SK-N-SH (cell line): Measurements from ENCODE around the gene KCNB1. TPM values are rescaled to one million over a fixed set of nuclear protein-coding genes. Genes with fewer than 3 reads are reported as not detected.

Source experiments
- CTCF ChIA-PET: fragments of 300-600, 350-600 bp; formaldehyde crosslinking; extraction: SDS; loops from one replicate; lab custom pipeline; 2021; lab: Yijun Ruan, JAX
- POLR2A ChIA-PET: fragments of 350-600 bp; sonication (Branson Sonifier 250); formaldehyde crosslinking; extraction: SDS; loops from one replicate; lab custom pipeline; 2020; ENCODE audit warnings: antibody characterized with exemption, inconsistent platforms; lab: Yijun Ruan, JAX
- DNase-seq: peaks from one replicate; pipeline ENCODE4 v3.0.0; 2012
- H2AFZ ChIP-seq: fragments of 200-600 bp; sonication (generic); 2 replicates; pipeline ENCODE4 v1.8.1; 2016; ENCODE audit warnings: antibody characterized with exemption, mild to moderate bottlenecking, low read depth
- H3F3A ChIP-seq: fragments of 200-600 bp; sonication (generic); replicated peaks from 2 replicates; pipeline ENCODE3; 2016; ENCODE audit warnings: antibody characterized with exemption, mild to moderate bottlenecking; ENCODE audit not compliant: insufficient read depth
- H3K27ac ChIP-seq, 2 experiments: fragments of 200-500 bp in 1 of 2; fragments of 200-600 bp in 1 of 2; sonication (Bioruptor generic) in 1 of 2; sonication (generic), shearing (Covaris generic) in 1 of 2; 2 replicates each; pipeline versions ENCODE4 v1.5.1 to v1.6.1; 2014 to 2016; ENCODE audit warnings: low read depth in 2 of 2, inconsistent platforms in 1 of 2, low read length in 1 of 2, mild to moderate bottlenecking in 1 of 2, mixed read lengths in 1 of 2
- H3K27me3 ChIP-seq: fragments of 200-600 bp; sonication (generic), shearing (Covaris generic); 2 replicates; pipeline ENCODE4 v1.6.1; 2016; ENCODE audit warnings: mixed run types; ENCODE audit not compliant: insufficient read depth
- H3K36me3 ChIP-seq, 2 experiments: fragments of 200-500 bp in 1 of 2; fragments of 200-600 bp in 1 of 2; sonication (Bioruptor generic) in 1 of 2; sonication (generic) in 1 of 2; replicated peaks in 1 of 2; 2 replicates each; pipeline versions ENCODE3 to v1.5.1; 2014 to 2016; ENCODE audit warnings: low read length in 1 of 2, mild to moderate bottlenecking in 1 of 2; ENCODE audit not compliant: insufficient read depth in 2 of 2, control insufficient read depth in 1 of 2
- H3K4me1 ChIP-seq, 2 experiments: fragments of 200-500 bp in 1 of 2; fragments of 200-600 bp in 1 of 2; sonication (Bioruptor generic) in 1 of 2; sonication (generic), shearing (Covaris generic) in 1 of 2; 2 replicates each; pipeline versions ENCODE4 v1.5.1 to v1.6.1; 2014 to 2016; ENCODE audit warnings: low read depth in 1 of 2, low read length in 1 of 2, mixed run types in 1 of 2; ENCODE audit not compliant: insufficient read depth in 2 of 2, control insufficient read depth in 1 of 2
- H3K4me2 ChIP-seq: fragments of 200-600 bp; sonication (generic), shearing (Covaris generic); 2 replicates; pipeline ENCODE4 v1.6.1; 2017; ENCODE audit warnings: mixed run types
- H3K4me3 ChIP-seq, 2 experiments: fragments of 200-500 bp in 1 of 2; fragments of 200-600 bp in 1 of 2; sonication (Bioruptor generic) in 1 of 2; sonication (generic), shearing (Covaris generic) in 1 of 2; 2 replicates each; pipeline versions ENCODE4 v1.5.1 to v1.8.1; 2014 to 2016; ENCODE audit warnings: low read depth in 2 of 2, inconsistent platforms in 1 of 2, low read length in 1 of 2, mild to moderate bottlenecking in 1 of 2, mixed read lengths in 1 of 2, moderate library complexity in 1 of 2
- H3K79me2 ChIP-seq: fragments of 200-600 bp; sonication (generic); 2 replicates; pipeline ENCODE4 v1.8.1; 2017; ENCODE audit warnings: mild to moderate bottlenecking; ENCODE audit not compliant: insufficient read depth
- H3K9ac ChIP-seq: fragments of 200-600 bp; sonication (generic); 2 replicates; pipeline ENCODE4 v1.6.1; 2017; ENCODE audit warnings: mixed run types
- H3K9me2 ChIP-seq: fragments of 200-600 bp; sonication (generic); 2 replicates; pipeline ENCODE4 v1.6.1; 2017; ENCODE audit warnings: mixed run types
- H3K9me3 ChIP-seq: fragments of 200-600 bp; sonication (generic); 2 replicates; pipeline ENCODE4 v1.6.1; 2017; ENCODE audit warnings: mixed run types, mild to moderate bottlenecking, moderate library complexity
- H4K20me1 ChIP-seq: fragments of 200-600 bp; sonication (generic); 2 replicates; pipeline ENCODE4 v1.6.1; 2017; ENCODE audit warnings: mild to moderate bottlenecking, mixed run types; ENCODE audit not compliant: insufficient read depth
- ELF1 ChIP-seq: IDR thresholded peaks from 2 replicates; pipeline ENCODE4 v1.4.0; 2012
- IRF3 ChIP-seq: fragments of 150-350 bp; IDR thresholded peaks from 2 replicates; pipeline ENCODE4 v1.6.1; 2016; ENCODE audit warnings: mild to moderate bottlenecking, low read depth, low read length
- JUND ChIP-seq: IDR thresholded peaks from 2 replicates; pipeline ENCODE4 v1.4.0; 2012
- MEF2A ChIP-seq: IDR thresholded peaks from 2 replicates; pipeline ENCODE4 v1.4.0; 2012; ENCODE audit warnings: low read depth, borderline replicate concordance
- POLR2AphosphoS5 ChIP-seq: IDR thresholded peaks from 2 replicates; pipeline ENCODE4 v1.6.1; 2012; ENCODE audit warnings: low read depth, low read length
- RCOR1 ChIP-seq: fragments of 150-350 bp; IDR thresholded peaks from 2 replicates; pipeline ENCODE4 v1.6.1; 2017; ENCODE audit warnings: antibody characterized with exemption, low read length
- REST ChIP-seq: IDR thresholded peaks from 2 replicates; pipeline ENCODE4 v1.6.1; 2012; ENCODE audit warnings: mild to moderate bottlenecking, low read depth, low read length, moderate library complexity
- RFX5 ChIP-seq: IDR thresholded peaks from 2 replicates; pipeline ENCODE4 v1.6.1; 2012; ENCODE audit warnings: mild to moderate bottlenecking, improper control_type of control experiment, low read length
- SIN3A ChIP-seq: IDR thresholded peaks from 2 replicates; pipeline ENCODE4 v1.6.1; 2012; ENCODE audit warnings: low read depth, mild to moderate bottlenecking, low read length, moderate library complexity, borderline replicate concordance
- SMC3 ChIP-seq: IDR thresholded peaks from 2 replicates; pipeline ENCODE4 v1.6.1; 2012; ENCODE audit warnings: low read depth, low read length, improper control_type of control experiment
- USF2 ChIP-seq: fragments of 150-350 bp; IDR thresholded peaks from 2 replicates; pipeline ENCODE4 v1.6.1; 2017; ENCODE audit warnings: antibody characterized with exemption, low read length, low read depth, borderline replicate concordance
- YY1 ChIP-seq: IDR thresholded peaks from 2 replicates; pipeline ENCODE4 v1.4.0; 2012; ENCODE audit warnings: low read depth, mild to moderate bottlenecking
- WGBS: methylation state at CpG from one replicate; pipeline ENCODE4 v1.1.6; 2017; ENCODE audit warnings: low lambda C conversion rate; 5-methylcytosine and 5-hydroxymethylcytosine counted together
- polyA plus RNA-seq, 3 experiments: library from polyadenylated mRNA; depleted of rRNA; stranded (reverse); fragments of >200 nt; gene quantifications; 2 replicates each; pipeline ENCODE4 v1.2.3, GENCODE V29; 2012

The KCNB1 gene
- polyA plus RNA-seq, 1 of the 3 experiments (the other 2 are of a cell fraction): 0.82 TPM

GRCh38 chr20:49482173-49482572 is 295 bp downstream of the KCNB1 start (continued):
- TF ChIP-seq USF2 (no peak), SMC3 (no peak), RCOR1 (no peak)

- POLR2A ChIA-PET: no interaction called here
- 89% methylated on average over 3 of the region's 3 CpGs for WGBS
- no peaks in the 10 kb centered on the region for H3K36me3 ChIP-seq
- no peaks in the 10 kb centered on the region for H3K9me3 ChIP-seq
- no peaks in the 10 kb centered on the region for H3F3A ChIP-seq
- no peak overlapping the region for H3K27ac ChIP-seq
- no peaks in the 10 kb centered on the region for H4K20me1 ChIP-seq
- H3K4me3 ChIP-seq: no peak overlapping the region
- H3K79me2 ChIP-seq: no peaks in the 10 kb centered on the region
- no peaks in the 10 kb centered on the region for H3K9me2 ChIP-seq
- no peak overlapping the region for H3K9ac ChIP-seq
- peaks cover 9% of the 10 kb centered on the region; the same call in 1 of the 2 replicates for H3K27me3 ChIP-seq
- TF ChIP-seq YY1 (no peak), POLR2AphosphoS5 (no peak), ELF1 (no peak), SIN3A (no peak), REST (no peak), IRF3 (no peak), JUND (no peak), RFX5 (no peak), MEF2A (no peak)
- H3K4me2 ChIP-seq: no peak overlapping the region
- CTCF ChIA-PET: interaction anchor here (1.4 to 7.5 kb wide), 4 partner anchors 27 to 149 kb away, joined by 3 to 141 read pairs (median 72); no protein-coding TSS in a partner anchor
- DNase-seq: no peak
- peaks cover 0 to 13% of the 10 kb centered on the region in 2 experiments; a peak in 1 of 4 replicates for H3K4me1 ChIP-seq
- H2AFZ ChIP-seq: no peak overlapping the region
Observed at GRCh38 chr20:49481116-49481515, 1.4 kb downstream of the KCNB1 start.
